H1 (cell line): ENCODE data around the gene SGPP2. TPM values are rescaled to one million over a fixed set of nuclear protein-coding genes. Genes with fewer than 3 reads are reported as not detected.

Source experiments
- CTCF ChIA-PET: fragments of 300-600 bp; sonication (Branson Sonifier 250); formaldehyde crosslinking; loops from one replicate; lab custom pipeline; 2021; ENCODE audit not compliant: partially characterized antibody; lab: Charles Lee
- POLR2A ChIA-PET: fragments of 300-600 bp; sonication (Branson Sonifier 250); formaldehyde crosslinking; loops from one replicate; lab custom pipeline; 2021; ENCODE audit warnings: inconsistent platforms; ENCODE audit not compliant: partially characterized antibody; lab: Charles Lee
- DNase-seq, 2 experiments: peaks; one replicate each; pipeline versions ENCODE4 v3.0.0 to v3.0.0-alpha.2; 2010 to 2022; ENCODE audit warnings: low spot score in 2 of 2, low read depth in 1 of 2, mixed read lengths in 1 of 2
- FAIRE-seq: peaks from 2 replicates; lab custom pipeline; 2011; peaks lifted over from hg19 to GRCh38; lab: Jason Lieb, UNC
- H2AFZ ChIP-seq: 2 replicates; pipeline ENCODE4 v1.8.1; 2012; ENCODE audit warnings: low read length, inconsistent platforms
- H2AK5ac ChIP-seq: 2 replicates; pipeline ENCODE4 v1.6.1; 2013; ENCODE audit warnings: low read depth, low read length
- H2BK120ac ChIP-seq: replicated peaks from 2 replicates; pipeline ENCODE3; 2013; ENCODE audit warnings: low read depth, low read length, inconsistent platforms
- H2BK12ac ChIP-seq: 2 replicates; pipeline ENCODE4 v1.6.1; 2013; ENCODE audit warnings: low read depth, low read length
- H2BK15ac ChIP-seq: 2 replicates; pipeline ENCODE4 v1.6.1; 2013; ENCODE audit warnings: low read length
- H2BK20ac ChIP-seq: 2 replicates; pipeline ENCODE4 v1.6.1; 2013; ENCODE audit warnings: low read length
- H2BK5ac ChIP-seq: 2 replicates; pipeline ENCODE4 v1.6.1; 2013; ENCODE audit warnings: low read depth, low read length
- H3K14ac ChIP-seq: 2 replicates; pipeline ENCODE4 v1.6.1; 2013; ENCODE audit warnings: inconsistent platforms; ENCODE audit not compliant: insufficient read length
- H3K18ac ChIP-seq: 2 replicates; pipeline ENCODE4 v1.6.1; 2013; ENCODE audit warnings: low read length; ENCODE audit errors: extremely low read depth
- H3K23ac ChIP-seq: 2 replicates; pipeline ENCODE4 v1.6.1; 2013; ENCODE audit warnings: inconsistent platforms; ENCODE audit not compliant: insufficient read length
- H3K23me2 ChIP-seq: 2 replicates; pipeline ENCODE4 v1.6.1; 2013; ENCODE audit warnings: low read depth, low read length
- H3K27ac ChIP-seq: 2 replicates; pipeline ENCODE4 v1.6.1; 2011; ENCODE audit warnings: low read depth, low read length, inconsistent platforms
- H3K27me3 ChIP-seq, 4 experiments: replicated peaks in 1 of 4; 1 replicate in 1 of 4; 2 replicates in 3 of 4; pipeline versions ENCODE4 v1.6.1 to v1.8.1; 2011 to 2013; ENCODE audit warnings: low read length in 3 of 4, mild to moderate bottlenecking in 3 of 4, inconsistent platforms in 2 of 4, mixed read lengths in 2 of 4, moderate library complexity in 1 of 4; ENCODE audit not compliant: control insufficient read depth in 3 of 4, insufficient read depth in 3 of 4; ENCODE audit errors: extremely low read depth in 1 of 4
- H3K36me3 ChIP-seq, 4 experiments: 2 replicates each; pipeline versions ENCODE4 v1.6.1 to v1.8.1; 2011 to 2013; ENCODE audit warnings: mild to moderate bottlenecking in 4 of 4, low read length in 3 of 4, moderate library complexity in 2 of 4, control low read depth in 1 of 4, inconsistent platforms in 1 of 4; ENCODE audit not compliant: insufficient read depth in 4 of 4, control insufficient read depth in 2 of 4
- H3K4ac ChIP-seq: replicated peaks from 2 replicates; pipeline ENCODE3; 2013; ENCODE audit warnings: low read length, low read depth, mixed read lengths, inconsistent platforms; ENCODE audit not compliant: insufficient read length
- H3K4me1 ChIP-seq, 4 experiments: replicated peaks in 1 of 4; 1 replicate in 1 of 4; 2 replicates in 3 of 4; pipeline versions ENCODE4 v1.6.1 to v1.8.1; 2011 to 2013; ENCODE audit warnings: low read length in 3 of 4, inconsistent platforms in 2 of 4, mixed read lengths in 1 of 4; ENCODE audit not compliant: insufficient read depth in 4 of 4, control insufficient read depth in 3 of 4
- H3K4me2 ChIP-seq, 2 experiments: 2 replicates each; pipeline versions ENCODE4 v1.6.1 to v1.8.1; 2011 to 2013; ENCODE audit warnings: low read depth in 2 of 2, low read length in 2 of 2, control low read depth in 1 of 2, inconsistent platforms in 1 of 2, mild to moderate bottlenecking in 1 of 2; ENCODE audit not compliant: insufficient read depth in 1 of 2
- H3K4me3 ChIP-seq, 4 experiments: fragments of 200-600, 300-600 bp in 1 of 4; sonication (generic), shearing (Covaris generic), sonication (Bioruptor Twin) in 1 of 4; 2 replicates each; pipeline versions ENCODE4 v1.5.1 to v1.8.1; 2011 to 2016; ENCODE audit warnings: low read length in 4 of 4, low read depth in 3 of 4, control low read depth in 2 of 4, inconsistent platforms in 2 of 4, mild to moderate bottlenecking in 2 of 4, mixed read lengths in 1 of 4, moderate library complexity in 1 of 4; ENCODE audit not compliant: insufficient read depth in 2 of 4; ENCODE audit errors: extremely low read depth in 1 of 4
- H3K56ac ChIP-seq: replicated peaks from 2 replicates; pipeline ENCODE3; 2013; ENCODE audit warnings: low read depth, mild to moderate bottlenecking, mixed read lengths, low read length, inconsistent platforms; ENCODE audit not compliant: insufficient read length
- H3K79me1 ChIP-seq: 2 replicates; pipeline ENCODE4 v1.6.1; 2013; ENCODE audit warnings: low read depth, low read length, control low read depth
- H3K79me2 ChIP-seq, 2 experiments: 2 replicates each; pipeline versions ENCODE4 v1.6.1 to v1.8.1; 2012 to 2013; ENCODE audit warnings: low read length in 2 of 2, mild to moderate bottlenecking in 2 of 2, inconsistent platforms in 1 of 2; ENCODE audit not compliant: insufficient read depth in 2 of 2, control insufficient read depth in 1 of 2
- H3K9ac ChIP-seq, 4 experiments: replicated peaks in 1 of 4; 1 replicate in 1 of 4; 2 replicates in 3 of 4; pipeline versions ENCODE4 v1.6.1 to v1.8.1; 2011 to 2013; ENCODE audit warnings: low read depth in 3 of 4, low read length in 3 of 4, control low read depth in 2 of 4, mild to moderate bottlenecking in 2 of 4, moderate library complexity in 2 of 4, inconsistent platforms in 1 of 4; ENCODE audit errors: extremely low read depth in 1 of 4
- H3K9me3 ChIP-seq, 2 experiments: 2 replicates each; pipeline versions ENCODE4 v1.6.1 to v1.8.1; 2012 to 2013; ENCODE audit warnings: mild to moderate bottlenecking in 2 of 2, moderate library complexity in 2 of 2, control low read depth in 1 of 2, inconsistent platforms in 1 of 2, low read depth in 1 of 2, low read length in 1 of 2, mixed read lengths in 1 of 2; ENCODE audit not compliant: insufficient read depth in 2 of 2
- H4K20me1 ChIP-seq, 2 experiments: replicated peaks in 1 of 2; 2 replicates each; pipeline versions ENCODE3 to v1.8.1; 2011 to 2013; ENCODE audit warnings: inconsistent platforms in 2 of 2, low read length in 2 of 2, mild to moderate bottlenecking in 1 of 2; ENCODE audit not compliant: insufficient read depth in 2 of 2, control insufficient read depth in 1 of 2
- H4K5ac ChIP-seq: 2 replicates; pipeline ENCODE4 v1.6.1; 2013; ENCODE audit warnings: low read length, low read depth, mixed read lengths, inconsistent platforms; ENCODE audit not compliant: insufficient read length
- H4K8ac ChIP-seq: 2 replicates; pipeline ENCODE4 v1.8.0; 2013; ENCODE audit warnings: mild to moderate bottlenecking, moderate library complexity, low read length, inconsistent platforms; ENCODE audit not compliant: insufficient read depth; ENCODE audit errors: extremely low read depth
- H4K91ac ChIP-seq: replicated peaks from 2 replicates; pipeline ENCODE3; 2013; ENCODE audit warnings: low read length, mixed read lengths, inconsistent platforms; ENCODE audit not compliant: insufficient read length
- ASH2L ChIP-seq: fragments of 200-600, 300-600 bp; sonication (generic); IDR thresholded peaks from one replicate; pipeline ENCODE4 v1.7.1; 2017; ENCODE audit warnings: low read length
- CBX5 ChIP-seq: fragments of 300-800, 300-1000 bp; sonication (generic); IDR thresholded peaks from 2 replicates; pipeline ENCODE4 v1.7.1; 2016; ENCODE audit warnings: antibody characterized with exemption, low read length, low read depth
- CHD1 ChIP-seq: IDR thresholded peaks from 2 replicates; pipeline ENCODE4 v1.6.1; 2012; ENCODE audit warnings: low read depth, low read length, improper control_type of control experiment
- YY1 ChIP-seq: IDR thresholded peaks from 2 replicates; pipeline ENCODE4 v1.6.1; 2011; ENCODE audit warnings: low read depth, mild to moderate bottlenecking, low read length
- WGBS, 2 experiments: shearing (Covaris generic) in 1 of 2; methylation state at CpG; one replicate each; pipeline versions ENCODE4 v1.1.6 to v1.1.7; 2013 to 2015; ENCODE audit warnings: low lambda C conversion rate in 2 of 2, mixed read lengths in 2 of 2, inconsistent platforms in 1 of 2, low coverage in 1 of 2, missing lambda C conversion rate in 1 of 2; ENCODE audit not compliant: insufficient replicate concordance in 2 of 2, insufficient coverage in 1 of 2, insufficient read length in 1 of 2; ENCODE audit errors: extremely low coverage in 1 of 2, missing lambda C conversion rate in 1 of 2; 5-methylcytosine and 5-hydroxymethylcytosine counted together
- polyA plus RNA-seq, 7 experiments: library from polyadenylated mRNA; depleted of rRNA in 3 of 7; stranded (reverse) in 5 of 7; unstranded in 2 of 7; fragments of >200 nt in 5 of 7; fragments of 200-250 nt in 2 of 7; gene quantifications; 1 replicate in 5 of 7; 2 replicates in 1 of 7; 4 replicates in 1 of 7; pipeline versions ENCODE4 v1.2.1 to v1.2.3, GENCODE V29; 2011 to 2013; ENCODE audit warnings: missing spikeins in 2 of 7, mixed read lengths in 2 of 7
- total RNA-seq: library from RNA; stranded (reverse); fragmentation: NEBNext Ultra II Directional; extraction: Animal tissue kit (Norgen Biotek cat#: 25700); gene quantifications from 2 replicates; pipeline ENCODE4 v1.2.1, GENCODE V29; 2021

SGPP2 gene
- total and polyA plus RNA-seq, 2 of the 8 experiments (the other 6 are each of a cell fraction or from before 2014, with no cell fraction given): 0.29 TPM; not detected in 1

DNA sequence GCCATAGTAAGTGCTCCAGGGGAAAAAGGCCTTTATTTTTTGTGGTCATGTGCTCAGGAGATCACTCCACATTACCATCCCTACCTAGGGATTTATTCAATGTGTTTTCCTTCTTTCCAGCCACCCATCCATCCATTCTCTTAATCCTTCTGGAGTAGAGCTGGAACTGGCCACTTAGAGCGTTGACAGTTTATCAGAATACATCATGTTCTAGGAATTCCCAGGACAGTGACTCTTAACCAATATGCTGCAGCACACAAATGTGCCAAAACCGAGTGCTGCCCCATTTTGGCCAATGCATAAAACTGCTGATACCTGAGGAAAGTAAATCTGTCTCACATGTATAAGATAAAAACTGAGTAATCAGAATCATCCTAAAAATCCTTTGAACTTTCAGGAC, 167.8 kb downstream of the SGPP2 start:
- no peaks in the 10 kb centered on the region for H4K20me1 ChIP-seq
- no peak overlapping the region for H3K4me3 ChIP-seq
- ChIA-PET POLR2A (no interaction called here), CTCF (no interaction called here)
- no peak overlapping the region for H3K4me2 ChIP-seq
- no peak overlapping the region for H3K56ac ChIP-seq
- H3K23me2 ChIP-seq: no peaks in the 10 kb centered on the region
- no peak overlapping the region for H2BK12ac ChIP-seq
- FAIRE-seq (no peak), DNase-seq (no peak)
- H2AFZ ChIP-seq: no peak overlapping the region
- H2BK15ac ChIP-seq: no peak overlapping the region
- no peak overlapping the region for H2BK120ac ChIP-seq
- H3K36me3 ChIP-seq: peaks cover 0 to 26% (median 5%) of the 10 kb centered on the region in 4 experiments; a peak in 4 of 8 replicates
- no peak overlapping the region for H3K9ac ChIP-seq
- H3K27ac ChIP-seq: no peak overlapping the region
- WGBS, 2 experiments: 89% methylated on average over 2 of the region's 2 CpGs; no CpG with 5 or more reads in 1 of the 2 experiments
- no peak overlapping the region for H2AK5ac ChIP-seq
- H3K79me1 ChIP-seq: no peaks in the 10 kb centered on the region; the same call in 1 of the 2 replicates
- H4K8ac ChIP-seq: no peak overlapping the region
- no peaks in the 10 kb centered on the region for H3K4me1 ChIP-seq
- H3K9me3 ChIP-seq: no peaks in the 10 kb centered on the region
- no peak overlapping the region for H2BK20ac ChIP-seq
- TF ChIP-seq ASH2L (no peak), CBX5 (no peak), CHD1 (no peak), YY1 (no peak)
- H3K79me2 ChIP-seq: no peaks in the 10 kb centered on the region
- H3K27me3 ChIP-seq: no peaks in the 10 kb centered on the region
- no peak overlapping the region for H3K14ac ChIP-seq
- no peak overlapping the region for H4K5ac ChIP-seq
- no peak overlapping the region for H3K23ac ChIP-seq
- H3K18ac ChIP-seq: no peak overlapping the region
- no peak overlapping the region for H2BK5ac ChIP-seq
- H3K4ac ChIP-seq: no peak overlapping the region
- no peak overlapping the region for H4K91ac ChIP-seq
